Cortex of kidney (tissue), 1 donor: Measurements from ENCODE around the gene MEG3.
"Not testable (repeated sequence)": the region's sequence is repeated elsewhere in the genome, so short reads cannot be mapped to it uniquely, and the experiment has no call there.

Experiments
- DNase-seq: peaks from one replicate; lab custom pipeline; 2025; lab: John Stamatoyannopoulos, UW

MEG3 gene

GRCh38 chr14:100816286-100816949, 9.5 kb upstream of the MEG3 start:
- no peak for DNase-seq

- DNase-seq: no peak
Measured at GRCh38 chr14:100816950-100817901, 8.7 kb upstream of the MEG3 start.

GRCh38 chr14:100818221-100818699, 7.7 kb upstream of the MEG3 start:
- DNase-seq: no peak

GRCh38 chr14:100818923-100819322, 7.0 kb upstream of the MEG3 start:
- not testable (repeated sequence) for DNase-seq

- DNase-seq: no peak
Measured at GRCh38 chr14:100819453-100819828, 6.5 kb upstream of the MEG3 start.

GRCh38 chr14:100819829-100820475, 6.0 kb upstream of the MEG3 start:
- no peak for DNase-seq

- no peak for DNase-seq
Measured at GRCh38 chr14:100820957-100821356, 5.0 kb upstream of the MEG3 start.

GRCh38 chr14:100822013-100822412, 3.9 kb upstream of the MEG3 start:
- DNase-seq: no peak

- DNase-seq: no peak
Measured at GRCh38 chr14:100822532-100823296, 3.2 kb upstream of the MEG3 start.

GRCh38 chr14:100823413-100824080, 2.4 kb upstream of the MEG3 start:
- DNase-seq: no peak

- no peak for DNase-seq
Measured at GRCh38 chr14:100824091-100824551, 1.8 kb upstream of the MEG3 start.

- no peak for DNase-seq
Measured at GRCh38 chr14:100824901-100825712, 811 bp upstream of the MEG3 start.

- no peak for DNase-seq
Measured at GRCh38 chr14:100826391-100827100, 628 bp downstream of the MEG3 start.

GRCh38 chr14:100827101-100828021, 1.4 kb downstream of the MEG3 start:
- no peak for DNase-seq

- DNase-seq: no peak
Measured at GRCh38 chr14:100828031-100828769, 2.3 kb downstream of the MEG3 start.

- no peak for DNase-seq
Measured at GRCh38 chr14:100830681-100831080, 4.8 kb downstream of the MEG3 start.

- DNase-seq: no peak
Measured at GRCh38 chr14:100832311-100832960, 6.5 kb downstream of the MEG3 start.
